NOMO-1 treated with dmso at 0.1 percent for 144 hours (cell line): Measurements from ENCODE around the gene MAPK11.
"Not testable (repeated sequence)": the region's sequence is repeated elsewhere in the genome, so short reads cannot be mapped to it uniquely, and the experiment has no call there.

Experiments used
- DNase-seq: peaks from one replicate; lab custom pipeline; 2025; ENCODE audit not compliant: unreplicated experiment; lab: John Stamatoyannopoulos, UW

The MAPK11 gene

GRCh38 chr22:50278956-50279619 lies 8.9 kb upstream of the MAPK11 start:
- no peak for DNase-seq

- no peak for DNase-seq
These were observed 8.3 kb upstream of the MAPK11 start for GRCh38 chr22:50278461-50278860.

GRCh38 chr22:50277761-50278160 lies 7.6 kb upstream of the MAPK11 start:
- no peak for DNase-seq

DNA sequence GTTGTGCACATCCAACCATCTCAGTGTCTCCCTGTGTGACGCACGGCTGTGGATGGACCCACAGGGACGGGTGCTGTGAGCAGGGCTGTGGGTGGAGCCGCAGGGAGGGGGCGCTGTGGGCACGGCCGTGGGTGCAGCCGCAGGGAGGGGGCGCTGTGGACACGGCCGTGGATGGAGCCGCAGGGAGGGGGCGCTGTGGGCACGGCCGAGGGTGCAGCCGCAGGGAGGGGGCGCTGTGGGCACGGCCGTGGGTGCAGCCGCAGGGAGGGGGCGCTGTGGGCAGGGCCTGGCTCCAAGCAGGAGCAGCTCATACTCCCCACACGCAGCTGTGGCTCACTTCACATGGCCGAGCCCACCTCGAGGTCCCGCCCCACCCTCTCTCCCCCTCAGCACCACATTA lies 6.0 kb upstream of the MAPK11 start:
- no peak for DNase-seq

DNA sequence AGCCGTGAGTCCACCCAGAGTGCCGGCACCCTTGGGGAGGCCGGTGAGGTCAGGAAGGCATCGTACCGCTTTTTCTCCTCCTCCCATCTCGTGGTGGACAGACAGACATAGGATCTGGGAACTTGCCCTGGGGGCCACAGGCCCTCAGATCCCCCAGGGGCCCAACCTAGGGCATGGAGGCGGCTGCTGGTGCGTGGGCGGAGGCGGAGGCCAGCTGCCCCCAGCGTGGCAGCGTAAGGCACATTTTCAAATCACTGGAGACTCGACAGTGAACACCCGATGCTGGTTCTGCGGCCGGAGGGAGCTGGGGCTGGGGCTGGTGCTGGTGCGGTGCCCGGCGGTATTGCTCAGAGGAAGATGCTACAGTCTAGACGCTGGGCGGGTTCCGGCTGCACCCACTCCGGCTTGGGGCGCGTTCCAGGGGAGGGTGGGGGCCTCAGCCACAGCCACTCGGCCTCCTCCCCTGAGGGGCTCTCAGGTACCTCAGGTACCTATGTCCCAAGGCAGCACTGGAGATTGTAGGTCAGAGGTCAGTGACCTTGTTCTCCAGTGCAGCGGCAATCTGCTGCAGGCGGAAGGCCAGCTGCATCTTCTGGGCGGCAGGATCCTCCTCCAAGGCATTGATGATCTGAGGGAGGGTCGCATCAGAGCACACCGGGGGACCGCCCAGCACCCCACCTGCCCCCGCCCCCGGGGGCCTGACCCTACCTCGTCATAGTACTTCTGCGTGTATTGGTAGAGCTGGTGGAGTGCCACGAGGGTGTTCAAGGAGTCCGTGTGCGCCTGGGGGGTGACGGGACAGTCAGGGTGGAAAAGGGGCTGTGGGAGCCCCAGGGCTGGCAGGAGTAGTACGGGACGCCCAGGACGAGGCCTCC lies 5.2 kb upstream of the MAPK11 start:
- no peak for DNase-seq

GRCh38 chr22:50274771-50275170 lies 4.6 kb upstream of the MAPK11 start:
- no peak for DNase-seq

DNA sequence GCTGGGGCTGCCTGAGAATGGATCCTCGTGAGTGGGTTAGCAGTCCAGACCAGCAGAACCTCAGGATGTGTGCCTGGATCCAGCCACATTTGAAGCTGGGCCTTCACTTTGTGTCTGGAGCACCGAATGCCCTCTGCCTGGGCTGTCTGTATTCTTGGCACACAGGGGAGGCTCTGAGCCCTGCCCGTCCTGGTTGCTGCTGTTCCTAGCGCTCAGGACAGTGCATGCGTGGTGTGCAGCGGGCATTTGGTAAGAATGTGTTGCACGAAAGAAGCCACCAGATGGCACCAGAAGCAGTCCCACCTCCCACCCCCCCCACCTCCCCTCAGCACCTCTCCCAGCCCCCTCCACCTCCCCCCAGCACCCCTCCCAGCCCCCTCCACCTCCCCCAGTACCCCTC lies 4.1 kb upstream of the MAPK11 start:
- DNase-seq, result peak; percentile 25

DNA sequence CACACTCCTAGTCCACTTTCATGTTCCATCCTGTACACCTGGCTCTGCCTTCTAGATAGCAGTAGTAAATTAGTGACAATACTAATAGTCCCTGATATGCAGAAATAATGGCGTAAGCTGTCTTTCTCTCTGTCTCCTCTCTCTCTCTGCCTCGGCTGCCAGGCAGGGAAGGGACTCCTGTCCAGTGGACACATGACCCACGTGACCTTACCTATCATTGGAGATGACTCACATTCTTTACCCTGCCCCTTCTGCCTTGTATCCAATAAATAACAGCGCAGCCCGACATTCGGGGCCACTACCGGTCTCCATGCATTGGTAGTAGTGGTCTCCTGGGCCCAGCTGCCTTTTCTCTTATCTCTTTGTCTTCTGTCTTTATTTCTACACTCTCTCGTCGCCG lies 3.6 kb upstream of the MAPK11 start:
- DNase-seq, result not testable (repeated sequence)

GRCh38 chr22:50273352-50273751 lies 3.2 kb upstream of the MAPK11 start:
- DNase-seq, result not testable (repeated sequence)

GRCh38 chr22:50272044-50272802 lies 2.0 kb upstream of the MAPK11 start:
- no peak for DNase-seq

- no peak for DNase-seq
These were observed 1.4 kb upstream of the MAPK11 start for GRCh38 chr22:50271519-50271970.

DNA sequence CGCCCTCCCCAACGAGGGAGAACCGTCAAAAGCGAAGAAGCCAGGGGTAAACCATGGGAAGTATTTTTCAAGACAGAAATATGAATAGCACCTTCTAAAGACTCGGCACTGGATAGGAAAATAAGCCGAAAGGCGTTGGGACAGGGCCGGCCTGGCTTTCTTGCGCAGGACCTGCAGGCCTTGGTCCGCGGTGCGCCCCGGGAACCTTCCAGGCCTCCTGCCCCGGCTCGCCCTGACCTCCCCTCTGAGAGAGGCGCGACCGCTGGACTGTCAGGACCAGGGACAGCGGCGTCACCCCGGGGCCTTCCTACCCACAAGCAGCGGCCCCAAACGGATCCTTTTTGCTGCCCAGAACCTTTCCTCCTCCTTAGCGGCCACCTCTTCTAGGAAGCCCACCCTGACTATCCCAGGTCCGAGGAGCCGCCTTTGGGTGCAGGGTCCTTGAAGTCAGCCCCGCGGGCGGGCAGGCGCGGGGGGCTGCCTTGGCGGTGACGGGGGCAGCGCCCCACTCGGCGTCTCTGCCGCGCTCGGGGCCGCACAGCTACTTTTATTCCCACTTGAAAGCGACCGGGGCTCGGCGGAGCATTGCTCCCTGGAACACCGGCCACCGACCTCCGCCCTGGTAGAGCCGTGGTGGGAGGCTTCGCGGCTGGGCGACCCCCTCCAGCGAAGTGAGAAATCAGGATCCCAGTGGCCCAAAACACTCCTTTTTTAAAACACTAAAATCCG lies 650 bp upstream of the MAPK11 start:
- peak; percentile 19 for DNase-seq

- no peak for DNase-seq
These were observed 609 bp downstream of the MAPK11 start for GRCh38 chr22:50269573-50269969.

DNA sequence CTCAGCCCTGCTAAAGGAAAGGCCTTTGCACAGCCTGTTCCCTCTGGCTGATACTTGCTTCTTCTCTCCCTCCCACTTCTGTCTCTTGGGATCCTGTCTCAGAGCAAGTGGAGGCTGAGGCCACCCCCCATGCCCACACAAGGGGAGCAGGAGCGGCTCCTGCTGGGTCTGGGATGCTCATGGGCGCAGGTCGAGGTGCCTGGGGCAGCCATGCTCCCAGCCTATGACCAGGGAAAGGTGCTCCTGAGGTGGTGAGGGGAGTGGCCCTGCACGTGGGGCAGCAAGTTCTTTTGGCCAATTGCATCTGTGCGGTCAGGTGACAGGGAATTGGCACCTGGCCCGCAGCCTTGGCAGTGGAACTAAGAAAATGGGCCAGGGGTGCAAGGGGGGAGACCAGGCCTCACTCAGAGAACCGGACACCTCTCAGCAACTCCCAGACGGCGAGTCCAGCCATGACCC lies 1.5 kb downstream of the MAPK11 start:
- DNase-seq, result no peak

GRCh38 chr22:50267591-50268390 lies 2.4 kb downstream of the MAPK11 start:
- DNase-seq, result no peak

- DNase-seq, result no peak
These were observed 3.2 kb downstream of the MAPK11 start for GRCh38 chr22:50266994-50267393.

DNA sequence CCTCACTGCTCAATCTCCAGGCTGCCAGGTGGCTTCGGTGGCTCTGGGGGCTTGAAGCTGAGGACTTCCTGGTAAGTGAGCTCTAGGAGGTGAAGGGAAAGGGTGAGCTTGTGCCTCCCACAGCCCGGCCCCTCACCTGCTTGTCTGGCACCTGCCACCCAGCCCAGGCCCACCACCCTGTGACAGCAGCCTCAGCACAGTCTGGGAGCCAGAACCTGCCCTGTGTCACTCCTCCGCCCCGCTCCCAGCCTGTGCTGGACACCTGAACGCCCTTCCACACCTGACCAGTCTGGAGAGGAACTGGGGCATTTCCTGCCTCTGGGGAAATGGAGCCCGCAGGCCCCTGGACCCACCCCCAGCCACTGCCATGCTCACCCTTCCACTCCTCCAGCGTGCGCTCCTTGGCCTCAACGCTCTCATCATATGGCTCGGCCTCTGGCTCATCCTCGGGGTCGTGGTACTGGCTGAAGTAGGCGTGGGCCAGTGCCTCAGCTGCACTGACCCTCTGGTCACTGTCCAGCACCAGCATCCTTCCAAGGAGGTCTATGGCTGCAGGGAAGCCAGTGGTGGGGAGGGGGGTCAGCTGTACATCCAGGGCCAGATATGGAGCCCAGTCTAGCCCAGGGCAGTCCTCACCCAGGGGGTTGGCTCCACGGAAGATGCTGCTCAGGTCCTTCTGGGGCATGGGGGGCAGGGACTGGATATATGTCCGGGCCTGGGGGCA lies 5.1 kb downstream of the MAPK11 start:
- no peak for DNase-seq

DNA sequence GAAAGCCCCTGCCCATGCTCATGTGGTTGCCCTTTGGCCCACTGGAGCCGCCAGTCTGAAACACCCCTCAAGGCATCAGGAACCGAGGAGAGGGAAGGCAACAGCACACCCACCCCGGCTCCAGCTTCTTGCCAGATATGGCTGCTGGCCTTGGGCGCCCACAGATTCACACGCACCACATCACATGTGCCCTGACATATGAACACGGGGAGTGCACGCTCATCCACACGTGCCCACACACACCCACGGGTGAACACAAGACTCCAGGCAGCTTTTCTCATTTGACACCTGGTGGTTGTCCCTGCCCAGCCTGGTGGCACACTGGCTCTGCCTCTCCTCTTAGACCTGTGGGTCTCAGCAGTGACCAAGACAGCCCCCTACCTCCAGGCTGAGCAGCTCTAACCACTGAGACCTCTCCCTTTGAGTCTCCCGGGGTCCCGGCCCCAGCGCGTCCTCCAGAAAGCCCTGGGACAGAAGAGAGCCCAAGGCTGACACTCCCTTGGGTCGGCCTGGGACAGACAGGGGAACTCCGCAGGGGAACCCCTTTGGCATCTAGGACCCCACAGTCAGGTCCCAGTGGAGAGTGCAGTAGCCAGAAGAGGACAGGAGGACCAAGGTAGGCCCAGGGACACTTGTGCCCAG lies 6.0 kb downstream of the MAPK11 start:
- DNase-seq, result no peak
